Activated CD4-positive, alpha-beta memory T cell treated with anti-CD3 and anti-CD28 coated beads for 36 hours (primary cell): ENCODE measurements around the gene KHDC1L. TPM values are rescaled to one million over a fixed set of nuclear protein-coding genes. Genes with fewer than 3 reads are reported as not detected.
"Not testable (repeated sequence)": the region's sequence is repeated elsewhere in the genome, so short reads cannot be mapped to it uniquely, and the experiment has no call there.

Experiments
- CTCF ChIA-PET: fragments of 350-600 bp; sonication (Branson Sonifier 250); formaldehyde crosslinking; loops from one replicate; lab custom pipeline; 2021; ENCODE audit warnings: antibody characterized with exemption, inconsistent platforms; lab: Charles Lee
- POLR2A ChIA-PET: fragments of 350-600 bp; sonication (Branson Sonifier 250); formaldehyde crosslinking; loops from one replicate; lab custom pipeline; 2021; ENCODE audit warnings: antibody characterized with exemption; lab: Charles Lee
- DNase-seq: peaks from one replicate; pipeline ENCODE4 v3.0.0-alpha.2; 2020
- H3K27ac Mint-ChIP-seq: one replicate; pipeline ENCODE4 v1.8.0; 2021; ENCODE audit warnings: mixed read lengths
- H3K27me3 Mint-ChIP-seq: one replicate; pipeline ENCODE4 v1.8.0; 2021; ENCODE audit warnings: mixed read lengths
- H3K36me3 Mint-ChIP-seq: one replicate; pipeline ENCODE4 v1.8.0; 2021; ENCODE audit warnings: mixed read lengths
- H3K4me1 Mint-ChIP-seq: one replicate; pipeline ENCODE4 v1.8.0; 2021; ENCODE audit warnings: low read depth, mixed read lengths
- H3K4me3 Mint-ChIP-seq: one replicate; pipeline ENCODE4 v1.8.0; 2021; ENCODE audit warnings: mild to moderate bottlenecking, mixed read lengths
- H3K9me3 Mint-ChIP-seq: one replicate; pipeline ENCODE4 v1.8.0; 2021; ENCODE audit warnings: mixed read lengths
- intact Hi-C: fragments of 100-400 bp; cut with micrococcal nuclease; formaldehyde crosslinking; loops from one replicate; pipeline ENCODE4 v1.15.1; 2023
- total RNA-seq, 2 experiments: library from RNA; stranded (reverse); gene quantifications; one replicate each; pipeline ENCODE4 v1.2.3, GENCODE V29; 2021

The KHDC1L gene
- total RNA-seq, 2 experiments from 2014 or later = not detected

GRCh38 chr6:73200735-73201134, 24.6 kb downstream of the KHDC1L start:
- H3K36me3 Mint-ChIP-seq = no peaks in the 10 kb centered on the region
- H3K4me1 Mint-ChIP-seq = no peaks in the 10 kb centered on the region
- intact Hi-C loops = no loop called here
- H3K27me3 Mint-ChIP-seq = no peaks in the 10 kb centered on the region
- no peak for DNase-seq
- H3K9me3 Mint-ChIP-seq = no peaks in the 10 kb centered on the region
- CTCF ChIA-PET = no interaction called here
- no peak overlapping the region for H3K4me3 Mint-ChIP-seq
- no peak overlapping the region for H3K27ac Mint-ChIP-seq
- POLR2A ChIA-PET = no interaction called here

GRCh38 chr6:73200247-73200646, 25.0 kb downstream of the KHDC1L start:
- no peak for DNase-seq
- Mint-ChIP-seq H3K27me3 (no peaks in the 10 kb centered on the region), H3K36me3 (no peaks in the 10 kb centered on the region), H3K4me1 (no peaks in the 10 kb centered on the region), H3K4me3 (no peak overlapping the region), H3K9me3 (no peaks in the 10 kb centered on the region), H3K27ac (no peak overlapping the region)
- ChIA-PET POLR2A (no interaction called here), CTCF (no interaction called here)
- intact Hi-C loops = no loop called here

DNA sequence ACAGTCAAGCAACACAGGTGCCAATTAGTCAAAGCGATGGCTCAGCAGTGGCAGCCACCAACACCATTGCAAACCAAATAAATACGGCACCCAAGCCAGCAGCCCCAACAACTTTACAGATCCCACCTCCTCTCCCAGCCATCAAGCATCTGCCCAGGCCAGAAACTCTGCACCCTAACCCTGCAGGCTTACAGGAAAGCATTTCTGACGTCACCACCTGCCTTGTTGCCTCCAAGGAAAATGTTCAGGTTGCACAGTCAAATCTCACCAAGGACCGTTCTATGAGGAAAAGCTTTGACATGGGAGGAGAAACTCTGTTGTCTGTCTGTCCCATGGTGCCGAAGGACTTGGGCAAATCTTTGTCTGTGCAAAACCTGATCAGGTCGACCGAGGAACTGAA, 30.6 kb downstream of the KHDC1L start:
- intact Hi-C loops = no loop called here
- Mint-ChIP-seq H3K27me3 (no peaks in the 10 kb centered on the region), H3K27ac (no peak overlapping the region), H3K4me3 (no peak overlapping the region), H3K9me3 (no peaks in the 10 kb centered on the region), H3K36me3 (peaks cover 7% of the 10 kb centered on the region), H3K4me1 (no peaks in the 10 kb centered on the region)
- ChIA-PET CTCF (no interaction called here), POLR2A (no interaction called here)
- no peak for DNase-seq

DNA sequence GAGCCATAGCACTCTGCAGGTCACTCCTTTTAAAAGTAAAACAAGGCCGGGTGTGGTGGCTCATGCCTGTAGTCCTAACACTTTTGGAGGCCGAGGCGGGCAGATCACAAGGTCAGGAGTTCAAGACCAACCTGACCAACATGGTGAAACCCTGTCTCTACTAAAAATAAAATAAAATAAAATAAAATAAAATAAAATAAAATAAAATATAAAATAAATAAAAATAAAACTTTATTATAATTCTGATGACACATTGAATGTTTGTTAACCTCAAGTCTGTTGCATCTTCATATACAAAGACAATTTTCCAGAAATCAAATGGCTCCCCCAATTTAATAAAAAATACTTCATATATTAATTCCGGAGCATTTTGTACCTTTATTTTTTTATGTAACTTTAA, 32.0 kb downstream of the KHDC1L start:
- H3K27me3 Mint-ChIP-seq, H3K4me3 Mint-ChIP-seq, DNase-seq, intact Hi-C loops, H3K9me3 Mint-ChIP-seq, H3K4me1 Mint-ChIP-seq, POLR2A ChIA-PET, H3K27ac Mint-ChIP-seq, H3K36me3 Mint-ChIP-seq, CTCF ChIA-PET: not testable (repeated sequence)

GRCh38 chr6:73182021-73182607, 43.2 kb downstream of the KHDC1L start:
- DNase-seq = no peak
- no peaks in the 10 kb centered on the region for H3K9me3 Mint-ChIP-seq
- ChIA-PET POLR2A (no interaction called here), CTCF (interaction anchor here (0.9 to 2.5 kb wide), 6 partner anchors 10 to 770 kb away, joined by 3 to 7 read pairs (median 4); no protein-coding TSS in a partner anchor)
- intact Hi-C loops = loop anchor here (5.0 kb wide), 2 partner anchors 145 to 1645 kb away; no protein-coding TSS in a partner anchor
- no peaks in the 10 kb centered on the region for H3K36me3 Mint-ChIP-seq
- H3K4me1 Mint-ChIP-seq = no peaks in the 10 kb centered on the region
- H3K4me3 Mint-ChIP-seq = no peak overlapping the region
- H3K27ac Mint-ChIP-seq = no peak overlapping the region
- no peaks in the 10 kb centered on the region for H3K27me3 Mint-ChIP-seq

GRCh38 chr6:73180763-73181619, 44.3 kb downstream of the KHDC1L start:
- DNase-seq = no peak
- no peak overlapping the region for H3K4me3 Mint-ChIP-seq
- no peak overlapping the region for H3K27ac Mint-ChIP-seq
- CTCF ChIA-PET = interaction anchor here (0.6 to 2.5 kb wide), 5 partner anchors 9 to 769 kb away, joined by 3 to 7 read pairs (median 4); no protein-coding TSS in a partner anchor
- no peaks in the 10 kb centered on the region for H3K36me3 Mint-ChIP-seq
- POLR2A ChIA-PET = no interaction called here
- no peaks in the 10 kb centered on the region for H3K4me1 Mint-ChIP-seq
- no peaks in the 10 kb centered on the region for H3K9me3 Mint-ChIP-seq
- H3K27me3 Mint-ChIP-seq = no peaks in the 10 kb centered on the region
- intact Hi-C loops = loop anchor here (1.0 to 5.0 kb wide), 6 partner anchors 50 to 1644 kb away; no protein-coding TSS in a partner anchor

DNA sequence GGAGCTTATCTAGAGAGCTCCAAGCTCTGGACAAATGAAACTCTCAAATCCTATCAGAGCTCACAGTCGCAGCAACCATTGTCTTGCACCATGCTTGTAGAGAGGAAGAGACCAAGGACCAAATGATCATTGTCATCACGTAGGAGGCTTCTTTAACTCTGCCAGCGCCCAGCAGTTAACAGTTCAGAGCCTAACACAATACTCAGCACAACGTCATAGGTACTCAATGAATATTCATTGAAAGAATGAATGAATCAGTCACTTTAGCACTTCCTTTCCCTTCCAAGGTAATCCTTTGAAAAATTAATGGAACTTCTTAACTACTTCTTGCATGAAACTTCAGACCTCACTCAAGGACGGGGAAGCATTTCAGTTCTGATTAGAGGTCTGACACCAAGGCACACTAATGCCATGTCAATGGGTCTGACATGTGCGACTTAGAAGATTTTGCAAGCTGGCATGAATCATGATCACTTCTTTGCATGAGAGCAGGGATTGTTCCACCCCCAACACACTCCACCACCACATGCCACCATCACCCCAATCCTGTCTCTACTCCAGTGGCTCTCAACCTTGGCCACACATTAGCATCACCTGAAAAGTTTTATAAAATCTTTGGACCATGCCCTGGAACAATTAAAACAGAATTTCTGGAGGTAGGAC, 45.1 kb downstream of the KHDC1L start:
- ChIA-PET POLR2A (no interaction called here), CTCF (interaction anchor here (0.5 to 1.6 kb wide), 3 partner anchors 151 to 768 kb away, joined by 3 to 6 read pairs (median 3); no protein-coding TSS in a partner anchor)
- Mint-ChIP-seq H3K36me3 (no peaks in the 10 kb centered on the region), H3K4me1 (no peaks in the 10 kb centered on the region), H3K4me3 (no peak overlapping the region), H3K27me3 (no peaks in the 10 kb centered on the region), H3K9me3 (no peaks in the 10 kb centered on the region), H3K27ac (no peak overlapping the region)
- no peak for DNase-seq
- intact Hi-C loops = loop anchor here (2.0 to 5.0 kb wide), 4 partner anchors 49 to 1643 kb away; no protein-coding TSS in a partner anchor

GRCh38 chr6:73177221-73177944, 47.9 kb downstream of the KHDC1L start:
- H3K9me3 Mint-ChIP-seq = no peaks in the 10 kb centered on the region
- no peak for DNase-seq
- no peak overlapping the region for H3K27ac Mint-ChIP-seq
- no peaks in the 10 kb centered on the region for H3K36me3 Mint-ChIP-seq
- ChIA-PET POLR2A (no interaction called here), CTCF (interaction anchor here (1.6 kb wide), 1 partner anchor 44 kb away, joined by 4 read pairs; no protein-coding TSS in a partner anchor)
- H3K27me3 Mint-ChIP-seq = no peaks in the 10 kb centered on the region
- H3K4me1 Mint-ChIP-seq = no peaks in the 10 kb centered on the region
- intact Hi-C loops = no loop called here
- no peak overlapping the region for H3K4me3 Mint-ChIP-seq

GRCh38 chr6:73176057-73176456, 49.2 kb downstream of the KHDC1L start:
- no peaks in the 10 kb centered on the region for H3K9me3 Mint-ChIP-seq
- H3K36me3 Mint-ChIP-seq = no peaks in the 10 kb centered on the region
- ChIA-PET POLR2A (no interaction called here), CTCF (interaction anchor here (1.6 kb wide), 1 partner anchor 43 kb away, joined by 4 read pairs; no protein-coding TSS in a partner anchor)
- no peak for DNase-seq
- no peaks in the 10 kb centered on the region for H3K4me1 Mint-ChIP-seq
- no peak overlapping the region for H3K4me3 Mint-ChIP-seq
- H3K27ac Mint-ChIP-seq = no peak overlapping the region
- intact Hi-C loops = no loop called here
- no peaks in the 10 kb centered on the region for H3K27me3 Mint-ChIP-seq

DNA sequence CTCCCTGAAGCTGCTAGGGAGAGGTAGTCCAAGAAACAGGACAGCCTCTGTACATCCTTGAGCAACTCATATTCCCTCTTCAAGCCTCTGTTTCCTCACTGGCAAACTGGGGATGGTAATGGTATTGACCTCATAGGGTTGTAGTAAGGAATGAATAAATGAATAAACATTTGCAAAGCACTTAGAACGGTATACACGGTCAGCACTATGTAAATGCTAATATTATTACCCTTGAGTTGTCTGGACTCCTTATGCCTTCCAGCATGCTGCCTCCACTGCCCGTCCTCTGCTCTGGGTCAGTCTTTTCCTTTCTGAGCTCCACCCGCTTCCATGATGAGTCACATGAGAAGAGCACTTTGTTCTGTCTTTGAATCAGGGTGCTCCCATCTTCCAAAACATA, 50.6 kb downstream of the KHDC1L start:
- H3K9me3 Mint-ChIP-seq = no peaks in the 10 kb centered on the region
- H3K4me3 Mint-ChIP-seq = no peak overlapping the region
- POLR2A ChIA-PET = no interaction called here
- H3K36me3 Mint-ChIP-seq = no peaks in the 10 kb centered on the region
- CTCF ChIA-PET = no interaction called here
- intact Hi-C loops = no loop called here
- no peaks in the 10 kb centered on the region for H3K4me1 Mint-ChIP-seq
- DNase-seq = no peak
- no peaks in the 10 kb centered on the region for H3K27me3 Mint-ChIP-seq
- no peak overlapping the region for H3K27ac Mint-ChIP-seq
